ENCODE measurements around the gene ADAM8.
"Not testable (repeated sequence)": the region's sequence is repeated elsewhere in the genome, so short reads cannot be mapped to it uniquely, and the experiment has no call there.

ADAM8 gene

DNA sequence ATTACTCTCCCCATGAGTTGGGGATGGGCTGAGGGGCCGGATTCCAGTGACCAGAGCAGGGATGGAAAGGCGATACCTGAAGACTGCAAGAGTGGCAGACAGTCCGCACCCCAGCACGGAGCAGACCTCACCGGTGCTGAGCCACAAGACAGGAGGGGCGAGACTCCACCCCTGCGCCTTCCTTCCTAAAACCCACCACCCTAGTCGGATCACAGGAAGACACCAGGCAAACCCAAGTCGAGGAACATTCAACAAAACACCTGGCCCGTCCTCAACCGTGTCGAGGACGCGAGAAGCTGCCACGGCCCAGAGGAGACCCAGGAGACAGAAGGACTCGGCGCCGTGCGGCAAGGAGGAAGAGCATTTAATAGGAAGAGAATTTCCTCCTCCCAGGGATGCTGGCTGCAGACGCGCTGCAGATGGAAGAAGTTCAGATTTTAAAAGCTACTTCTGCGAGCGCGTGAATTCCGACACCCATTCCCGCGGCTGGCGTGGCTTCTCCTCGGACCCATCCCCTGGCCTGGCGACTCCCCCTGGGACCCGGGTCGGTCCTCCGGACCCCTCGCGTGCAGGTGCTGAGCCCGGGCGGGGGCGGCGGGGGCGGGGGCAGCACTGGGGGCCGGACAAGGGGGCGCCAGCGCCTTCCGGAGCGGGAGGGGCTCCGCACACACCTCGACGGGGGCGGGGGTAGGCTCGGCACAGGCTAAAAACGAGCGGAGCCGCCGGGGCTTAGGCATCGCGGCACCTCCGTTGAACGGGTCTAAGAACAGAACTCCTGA lies 47.2 kb downstream of the ADAM8 start:
- no peak for DNase-seq

DNA sequence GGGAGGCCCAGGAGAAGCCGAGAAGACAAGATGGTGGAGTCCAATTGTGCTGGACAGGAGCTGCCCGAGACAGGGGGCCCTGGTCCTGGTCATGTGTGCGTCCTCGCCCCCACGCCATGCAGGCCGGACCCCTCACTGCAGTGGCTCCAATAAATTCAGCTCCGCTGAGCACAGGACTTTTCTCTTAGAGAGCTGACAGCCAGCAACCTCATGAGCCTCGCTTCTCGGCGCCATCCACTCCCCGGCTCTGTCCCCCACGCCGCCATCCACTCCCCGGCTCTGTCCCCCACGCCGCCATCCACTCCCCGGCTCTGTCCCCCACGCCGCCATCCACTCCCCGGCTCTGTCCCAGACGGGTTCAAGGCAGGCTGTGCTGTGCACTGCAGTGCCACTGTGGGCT lies 49.4 kb downstream of the ADAM8 start:
- no peak for DNase-seq

GRCh38 chr10:133226251-133226808 lies 50.3 kb downstream of the ADAM8 start:
- DNase-seq: no peak

- DNase-seq: no peak
Observed at GRCh38 chr10:133225707-133226191, 50.9 kb downstream of the ADAM8 start.

DNA sequence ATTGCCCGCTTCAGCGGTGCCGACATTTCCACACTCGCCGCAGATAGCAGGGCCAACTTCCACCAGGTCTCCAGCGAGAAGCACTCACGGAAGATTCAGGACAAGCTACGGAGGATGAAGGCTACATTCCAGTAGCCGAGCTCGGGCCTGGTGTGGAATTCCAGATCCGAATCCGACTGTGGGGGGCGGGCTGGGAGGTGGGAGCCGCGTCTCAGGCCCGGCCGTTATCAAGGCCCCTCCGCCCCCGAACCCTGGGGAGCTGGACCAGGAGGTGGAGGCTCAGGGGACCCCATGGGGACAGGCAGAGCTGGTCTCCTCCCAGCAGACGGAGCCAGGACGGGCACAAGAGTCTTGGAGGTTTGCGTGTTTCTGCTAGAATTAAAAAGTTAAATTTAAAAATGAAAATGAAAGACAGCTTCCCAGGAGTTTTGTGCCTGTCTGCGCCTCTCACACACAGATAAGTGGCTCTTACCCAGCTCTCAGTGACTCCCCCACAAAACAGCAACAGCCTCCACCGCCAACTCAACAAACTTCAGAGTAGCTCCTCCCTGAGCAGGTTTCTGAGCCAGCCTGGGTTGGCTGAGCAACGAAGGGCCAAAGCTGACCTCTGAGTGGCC lies 51.8 kb downstream of the ADAM8 start:
- DNase-seq: no peak

DNA sequence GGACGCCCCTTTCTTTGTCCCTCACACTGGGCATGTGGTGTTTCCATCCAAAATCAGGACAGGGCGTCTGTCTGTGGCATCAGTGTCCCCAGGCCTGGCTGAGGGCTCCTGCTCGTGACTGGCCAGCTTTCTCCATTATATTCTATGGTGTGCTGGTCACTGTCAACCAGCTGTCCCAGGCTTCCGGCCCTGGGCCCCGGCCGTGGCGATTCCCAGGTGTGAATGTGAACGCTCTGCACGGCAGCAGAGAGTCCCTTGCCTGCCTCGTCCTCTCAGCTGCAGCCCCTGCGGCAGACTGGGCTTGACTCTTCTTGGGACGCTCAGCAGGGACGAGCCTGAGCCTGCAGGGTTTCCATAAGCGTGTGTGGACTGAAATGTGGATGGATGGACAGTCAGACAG lies 52.6 kb downstream of the ADAM8 start:
- no peak for DNase-seq

- DNase-seq: not testable (repeated sequence)
Observed at GRCh38 chr10:133221756-133222155, 54.9 kb downstream of the ADAM8 start.

DNA sequence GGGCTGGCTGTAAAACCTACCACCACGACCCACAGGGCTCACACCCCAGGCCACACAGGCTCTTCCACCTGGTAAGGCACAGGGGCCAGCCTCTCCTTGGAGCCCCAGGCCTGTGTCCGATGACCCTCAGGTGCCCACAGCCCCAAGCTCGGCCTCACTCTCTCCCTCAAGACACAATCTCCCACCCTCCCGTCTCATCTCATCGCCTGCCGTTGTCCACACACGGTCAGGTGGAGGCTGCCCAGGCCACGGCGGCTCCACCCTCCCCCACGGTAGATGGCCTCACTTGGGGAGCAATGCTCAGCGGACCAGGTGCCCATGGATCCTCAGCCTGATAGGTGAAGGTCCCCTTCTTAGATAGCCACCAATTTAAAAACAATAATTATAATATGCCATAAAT lies 55.3 kb downstream of the ADAM8 start:
- no peak for DNase-seq

- no peak for DNase-seq
Observed at GRCh38 chr10:133219782-133220181, 56.9 kb downstream of the ADAM8 start.

DNA sequence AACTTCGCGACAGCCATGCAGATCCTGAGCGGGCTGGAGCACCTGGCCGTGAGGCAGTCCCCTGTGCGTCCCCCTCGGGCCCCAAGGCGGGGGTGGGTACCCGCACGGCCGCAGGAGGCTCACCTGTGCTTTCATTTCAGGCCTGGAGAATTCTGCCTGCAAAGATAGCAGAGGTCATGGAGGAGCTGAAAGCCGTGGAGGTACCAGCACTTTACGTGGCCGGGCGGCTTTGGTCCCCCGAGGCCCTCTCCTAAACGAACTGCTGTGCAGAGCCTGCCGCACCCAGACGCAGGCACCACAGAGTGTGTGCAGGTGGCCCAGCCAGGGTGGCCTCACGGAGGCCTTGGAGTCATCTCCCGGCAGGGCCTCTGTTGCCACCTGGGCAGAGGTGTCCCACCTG lies 57.8 kb downstream of the ADAM8 start:
- DNase-seq: no peak

GRCh38 chr10:133217800-133218589 lies 58.7 kb downstream of the ADAM8 start:
- DNase-seq: no peak

GRCh38 chr10:133216776-133217175 lies 59.9 kb downstream of the ADAM8 start:
- DNase-seq: no peak

DNA sequence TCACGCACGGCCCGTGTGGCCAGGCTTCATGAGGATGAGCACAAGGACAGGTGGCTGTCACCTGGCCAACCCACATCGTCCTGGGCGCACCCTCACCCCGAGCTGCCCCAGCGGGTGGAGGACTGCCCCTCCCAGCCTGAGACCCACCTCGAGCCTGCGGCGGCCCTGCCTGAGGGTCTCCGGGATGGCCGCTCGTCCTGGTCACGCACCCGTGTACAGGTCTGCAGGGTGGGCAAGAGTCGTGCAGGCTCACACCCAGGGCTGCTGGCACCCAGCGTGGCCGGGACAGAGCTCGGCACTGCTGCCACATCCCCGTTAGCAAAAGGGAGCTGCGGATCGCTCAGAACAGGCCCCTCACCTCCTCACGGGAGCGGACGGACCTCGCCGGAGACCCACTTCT lies 61.1 kb downstream of the ADAM8 start:
- no peak for DNase-seq

GRCh38 chr10:133214468-133215410 lies 61.9 kb downstream of the ADAM8 start:
- no peak for DNase-seq

- DNase-seq: no peak
Observed at GRCh38 chr10:133213641-133214467, 62.8 kb downstream of the ADAM8 start.

GRCh38 chr10:133212853-133213494 lies 63.7 kb downstream of the ADAM8 start:
- DNase-seq: no peak

All from NCI-H2029 (cell line).